Fibroblast of skin of left biceps (primary cell): ENCODE results near the gene PGK1.
"Not testable (repeated sequence)": the region's sequence is repeated elsewhere in the genome, so short reads cannot be mapped to it uniquely, and the experiment has no call there.

Experiments used
- DNase-seq, 2 experiments: peaks; one replicate each; pipeline ENCODE4 v3.0.0-alpha.2; 2013; ENCODE audit warnings: low read depth in 2 of 2

PGK1 gene

DNA sequence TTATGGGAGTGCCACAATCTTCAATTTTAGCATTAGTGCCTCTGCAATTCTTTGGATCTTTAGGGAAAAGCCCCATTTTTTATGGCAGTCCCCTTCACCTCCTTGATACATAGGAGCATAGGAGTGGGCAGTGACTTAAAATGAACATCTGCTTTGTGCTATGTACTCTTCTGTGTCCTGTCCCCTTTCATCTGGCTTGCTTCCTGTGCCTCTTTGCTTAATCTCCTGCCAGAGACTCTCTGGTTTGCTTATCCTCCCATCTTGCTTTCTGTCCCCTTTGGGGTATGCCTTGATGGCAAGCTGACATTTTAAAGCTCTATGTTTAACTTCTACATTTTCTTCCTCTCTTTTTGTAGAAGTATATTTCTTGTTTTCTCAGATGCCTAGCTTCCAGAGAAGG is 12.3 kb downstream of the PGK1 start:
- DNase-seq: no peak

DNA sequence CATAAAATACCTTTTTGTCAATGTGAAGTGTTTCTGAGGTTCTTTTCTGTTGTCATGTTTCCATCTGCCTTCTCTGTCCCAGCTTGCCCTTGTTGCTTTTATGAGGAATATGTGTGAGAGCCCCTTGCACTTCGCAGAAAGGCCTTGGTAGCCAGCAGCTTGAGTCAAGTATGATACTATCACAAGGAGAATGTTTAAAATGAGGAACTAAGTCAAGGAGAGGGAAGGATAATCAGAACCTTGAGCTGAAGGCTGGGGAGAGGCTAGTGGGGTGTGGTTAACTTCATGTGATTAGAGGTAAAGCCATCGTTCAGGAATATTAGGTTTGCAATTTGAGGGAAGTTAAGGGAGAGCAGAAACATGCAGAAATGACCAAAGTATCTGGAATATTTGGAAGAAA is 12.7 kb downstream of the PGK1 start:
- no peak for DNase-seq

DNA sequence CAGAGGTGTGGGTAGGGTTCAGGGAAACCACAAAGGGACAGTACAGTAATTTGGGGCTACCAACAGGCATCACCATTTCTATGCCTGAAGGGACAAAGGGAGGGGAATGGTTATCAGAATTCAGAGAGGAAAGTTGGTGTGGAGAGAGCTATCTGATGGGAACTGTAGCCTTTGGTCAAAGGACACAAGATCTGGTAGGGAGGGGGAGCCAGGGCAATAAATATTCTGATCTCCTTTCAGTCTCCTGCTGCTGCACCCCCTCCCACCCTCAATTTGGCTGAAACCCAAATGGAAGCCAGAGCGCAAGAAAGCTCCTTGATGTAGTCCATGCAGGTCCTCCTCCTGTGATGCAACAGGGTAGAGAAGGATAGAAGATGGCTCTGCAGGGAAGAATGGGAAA is 14.6 kb downstream of the PGK1 start:
- DNase-seq: no peak

DNA sequence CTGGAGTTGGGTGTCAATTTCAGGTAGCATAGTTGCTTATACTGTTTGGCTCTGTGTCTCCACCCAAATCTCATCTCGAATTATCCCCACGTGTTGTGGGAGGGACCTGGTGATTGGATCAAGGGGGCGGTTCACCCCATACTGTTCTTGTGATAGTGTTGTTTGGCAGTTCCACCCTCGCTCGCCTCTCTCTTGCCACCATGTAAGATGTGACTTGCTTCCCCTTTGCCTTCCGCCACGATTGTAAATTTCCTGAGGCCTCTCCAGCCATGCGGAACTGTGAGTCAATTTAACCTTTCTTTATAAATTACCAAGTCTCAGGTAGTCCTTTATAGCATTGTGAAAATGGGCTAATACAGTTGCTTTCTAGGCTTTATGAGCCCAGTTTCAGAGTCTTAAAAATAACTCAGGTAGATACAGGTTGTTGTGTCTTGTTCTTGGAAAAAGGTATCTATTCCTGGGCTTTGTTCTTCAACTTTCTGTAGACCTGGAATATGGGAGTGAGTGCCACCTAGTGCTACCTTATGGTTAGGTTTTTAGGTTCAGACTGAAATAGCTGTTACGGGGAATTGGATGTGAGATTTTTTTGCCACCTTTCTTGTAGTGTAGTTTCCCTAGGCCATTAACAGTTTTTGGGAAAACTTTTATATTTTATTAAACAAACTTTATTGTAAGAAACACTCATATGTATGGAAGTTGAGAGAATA is 15.6 kb downstream of the PGK1 start:
- no peak for DNase-seq

DNA sequence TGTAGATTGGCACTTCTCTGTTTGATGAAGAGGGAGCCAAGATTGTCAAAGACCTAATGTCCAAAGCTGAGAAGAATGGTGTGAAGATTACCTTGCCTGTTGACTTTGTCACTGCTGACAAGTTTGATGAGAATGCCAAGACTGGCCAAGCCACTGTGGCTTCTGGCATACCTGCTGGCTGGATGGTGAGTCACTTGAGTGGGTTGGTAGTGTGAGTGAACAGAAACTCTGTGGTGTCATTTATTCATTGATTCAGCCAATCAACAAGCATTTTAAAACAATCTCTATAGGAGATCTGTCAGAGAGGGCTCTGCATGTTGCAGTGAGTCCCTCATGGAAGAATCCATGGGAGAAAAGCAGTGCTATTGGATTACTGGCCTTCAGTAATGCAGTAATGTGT is 19.1 kb downstream of the PGK1 start:
- no peak for DNase-seq

DNA sequence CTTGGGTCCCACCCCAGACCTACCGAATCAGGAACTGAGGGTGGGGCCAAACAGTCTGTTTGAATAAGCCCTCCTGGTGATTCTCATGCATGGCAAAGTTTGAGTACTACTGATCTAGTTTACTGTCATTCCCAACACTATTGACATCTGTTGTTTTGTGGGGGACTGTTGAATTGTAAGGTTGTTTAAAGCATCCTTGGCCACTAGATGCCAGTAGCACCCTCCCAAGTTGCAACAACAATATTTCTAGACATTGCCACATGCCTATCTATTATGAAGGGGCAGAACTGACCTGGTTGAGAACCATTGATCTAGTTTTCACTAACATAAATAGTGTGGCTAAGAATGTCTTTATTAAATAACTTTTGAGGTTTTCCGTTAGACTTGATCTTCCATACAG is 20.3 kb downstream of the PGK1 start:
- no peak for DNase-seq

DNA sequence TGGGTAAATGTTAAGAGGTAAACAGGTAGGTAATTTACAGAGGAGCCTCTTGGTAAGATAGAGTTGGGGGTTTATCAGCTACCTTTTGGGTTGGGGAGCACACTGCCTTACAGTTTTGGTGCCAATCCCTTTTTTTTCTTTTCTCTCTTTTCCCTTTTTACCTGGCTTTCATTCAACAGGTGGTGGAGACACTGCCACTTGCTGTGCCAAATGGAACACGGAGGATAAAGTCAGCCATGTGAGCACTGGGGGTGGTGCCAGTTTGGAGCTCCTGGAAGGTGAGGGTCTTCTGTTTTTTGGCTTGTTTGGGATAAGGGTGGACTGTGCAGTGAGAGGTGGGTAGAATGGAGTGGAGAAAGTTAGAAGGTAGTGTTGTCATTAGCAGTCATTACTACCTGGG is 21.1 kb downstream of the PGK1 start:
- DNase-seq: no peak

DNA sequence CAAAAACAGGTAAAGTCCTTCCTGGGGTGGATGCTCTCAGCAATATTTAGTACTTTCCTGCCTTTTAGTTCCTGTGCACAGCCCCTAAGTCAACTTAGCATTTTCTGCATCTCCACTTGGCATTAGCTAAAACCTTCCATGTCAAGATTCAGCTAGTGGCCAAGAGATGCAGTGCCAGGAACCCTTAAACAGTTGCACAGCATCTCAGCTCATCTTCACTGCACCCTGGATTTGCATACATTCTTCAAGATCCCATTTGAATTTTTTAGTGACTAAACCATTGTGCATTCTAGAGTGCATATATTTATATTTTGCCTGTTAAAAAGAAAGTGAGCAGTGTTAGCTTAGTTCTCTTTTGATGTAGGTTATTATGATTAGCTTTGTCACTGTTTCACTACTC is 21.7 kb downstream of the PGK1 start:
- DNase-seq: not testable (repeated sequence)

DNA sequence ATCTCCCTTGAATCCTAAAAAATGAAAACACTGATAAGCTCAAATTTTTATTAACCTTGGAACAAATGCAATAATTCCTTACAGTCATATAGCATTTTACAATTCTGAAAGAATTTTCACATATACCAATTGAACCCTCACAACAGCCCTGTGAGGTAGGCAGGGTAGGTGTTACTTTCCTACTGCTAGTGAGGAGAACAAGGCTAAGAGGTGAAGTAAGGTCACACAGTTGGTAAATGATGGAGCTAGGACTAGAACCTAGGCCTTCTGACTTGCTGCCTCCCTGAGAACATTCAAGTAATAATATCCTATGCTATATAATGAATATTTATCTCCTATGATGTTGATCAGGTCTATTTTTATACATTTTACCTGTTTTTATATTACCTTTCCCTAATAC is 25.7 kb downstream of the PGK1 start:
- DNase-seq: no peak

DNA sequence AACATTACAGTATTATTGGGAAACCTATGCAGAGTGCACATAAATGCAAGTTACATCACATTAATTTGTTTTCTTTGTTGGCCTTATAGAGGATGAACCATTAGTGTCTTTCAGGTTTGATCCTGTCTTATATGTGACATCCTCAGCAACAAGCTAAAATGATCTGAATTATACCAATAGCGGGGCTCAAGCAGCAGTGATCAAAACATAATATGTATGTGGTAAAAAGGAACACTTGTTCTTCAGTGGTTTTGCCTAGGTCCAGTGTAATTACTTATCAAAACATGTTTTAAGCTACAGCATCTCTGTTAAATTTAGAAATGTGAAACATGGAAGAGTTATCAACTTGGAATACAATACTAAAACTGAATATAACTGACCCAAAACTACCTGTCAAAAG is 26.3 kb downstream of the PGK1 start:
- DNase-seq: no peak

DNA sequence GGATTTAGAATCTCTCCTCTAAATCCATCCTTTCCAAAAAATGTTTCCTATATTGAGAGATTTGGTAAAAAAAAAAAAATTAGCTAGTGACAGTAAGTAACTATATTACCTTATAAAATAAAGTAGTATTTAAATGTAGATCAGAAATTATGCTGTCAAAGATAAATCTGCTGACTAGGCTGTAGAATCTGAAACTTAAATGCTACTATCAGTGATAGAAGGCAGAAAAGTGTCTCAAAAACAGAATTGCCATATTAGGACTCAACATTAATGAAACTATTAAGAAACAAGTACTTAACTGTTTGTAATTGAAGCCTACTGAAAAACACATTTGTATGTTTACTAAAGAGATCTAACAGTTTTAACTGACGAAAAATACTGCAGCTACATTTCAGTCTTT is 27.1 kb downstream of the PGK1 start:
- DNase-seq: no peak

DNA sequence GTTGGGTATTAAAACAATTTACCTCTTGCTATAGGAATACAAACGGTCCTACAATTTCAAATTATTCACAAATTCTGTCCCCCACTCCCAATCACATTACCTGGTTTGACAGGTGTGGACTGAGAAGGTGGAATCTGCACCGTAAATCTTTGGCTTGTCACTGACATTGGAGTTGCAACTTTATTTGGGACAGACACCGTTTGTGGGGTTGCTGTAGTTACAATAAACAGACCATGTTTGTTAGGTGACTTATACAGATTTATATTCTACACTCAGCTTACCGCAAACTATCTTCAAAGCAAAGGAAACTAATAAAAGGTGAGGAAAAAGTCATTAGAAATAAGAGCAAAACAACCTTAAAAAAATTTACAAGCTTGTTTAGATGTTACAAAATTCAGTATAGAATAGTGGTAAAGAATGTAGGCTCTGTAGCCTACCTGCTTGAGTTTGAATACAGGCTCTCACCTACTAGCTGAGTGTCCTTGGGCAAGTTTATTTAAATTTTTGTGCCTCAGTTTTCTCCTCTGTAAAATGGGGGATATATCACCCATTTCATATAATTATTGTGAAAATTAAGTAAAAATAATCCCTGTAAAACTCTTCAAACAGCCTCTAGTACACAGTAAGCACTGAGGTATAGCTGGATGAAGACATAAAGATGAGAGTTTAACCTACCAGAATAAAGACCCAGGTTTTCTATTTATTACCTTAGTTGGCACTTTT is 29.4 kb downstream of the PGK1 start:
- DNase-seq: no peak

DNA sequence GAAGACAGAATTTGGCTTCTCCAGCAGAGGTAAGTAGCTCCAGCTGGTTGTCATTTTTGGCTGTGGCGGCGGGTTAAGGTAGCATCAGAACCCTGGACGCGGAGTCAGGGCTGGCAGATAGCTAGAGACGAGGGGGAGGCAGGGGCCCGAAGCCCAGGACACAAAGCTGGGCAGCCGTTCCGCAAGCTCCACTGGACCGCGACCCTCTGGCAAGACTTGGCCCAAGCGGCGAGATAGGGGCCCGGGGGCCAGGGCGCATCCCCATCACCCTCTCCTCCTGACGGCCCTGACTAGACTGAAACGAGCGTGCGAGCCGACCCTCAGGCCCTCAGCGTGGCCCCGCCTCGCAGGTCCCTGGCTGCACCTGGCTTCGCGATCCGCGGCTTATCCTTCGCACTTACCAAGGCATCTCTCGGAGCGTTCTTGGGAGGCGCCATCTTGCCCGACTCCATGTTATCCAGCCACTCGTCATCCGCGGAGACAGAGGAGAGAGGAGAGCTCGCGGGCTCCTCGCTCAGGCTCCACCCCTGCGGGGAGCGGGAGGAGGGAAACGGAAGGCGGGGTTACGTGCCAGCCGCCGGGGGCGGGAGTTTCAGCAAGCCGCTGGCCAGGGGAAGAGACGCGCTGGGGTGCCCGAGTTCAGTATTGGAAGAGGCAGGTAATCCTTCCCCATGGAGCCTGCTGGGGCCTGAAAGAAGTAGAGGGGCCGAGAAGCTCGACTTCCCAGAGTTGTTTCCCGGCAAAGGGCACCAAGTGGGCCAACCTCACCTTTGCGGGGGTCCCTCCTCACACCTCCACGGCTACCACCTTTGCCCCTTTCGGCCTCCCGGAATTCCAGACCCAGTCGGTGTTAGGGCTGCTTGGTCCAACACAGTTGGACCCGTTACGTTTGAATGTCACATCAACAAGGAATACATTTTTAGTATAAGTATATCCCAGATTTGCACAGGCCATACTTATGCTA is 35.4 kb downstream of the PGK1 start, which contains the start of gene TAF9B:
TAF9B (minus strand) TSS at position 491 of the 964 bp plus-strand sequence; CDS start at position 452, 39 bp downstream.
- DNase-seq: peak; percentile 43 to 48

DNA sequence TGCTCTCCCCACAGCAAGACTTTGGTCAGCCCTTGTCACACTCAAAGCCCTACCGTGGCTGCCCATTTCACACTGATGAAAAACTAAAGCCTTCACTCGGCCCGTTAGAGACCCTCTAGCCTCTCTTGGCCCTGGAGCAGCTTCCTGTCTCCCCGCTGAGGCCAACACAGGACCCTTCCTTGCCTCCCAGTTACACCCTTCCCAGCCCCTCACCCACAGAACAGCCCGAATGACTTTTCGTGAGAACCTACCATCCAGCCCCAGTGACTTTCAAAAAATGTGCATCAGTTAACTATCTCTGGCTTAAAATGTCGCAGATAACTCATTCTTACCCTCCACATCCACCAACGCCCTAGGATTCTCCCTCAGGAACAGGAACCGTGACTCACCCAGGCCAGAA is 36.2 kb downstream of the PGK1 start:
- DNase-seq: no peak

DNA sequence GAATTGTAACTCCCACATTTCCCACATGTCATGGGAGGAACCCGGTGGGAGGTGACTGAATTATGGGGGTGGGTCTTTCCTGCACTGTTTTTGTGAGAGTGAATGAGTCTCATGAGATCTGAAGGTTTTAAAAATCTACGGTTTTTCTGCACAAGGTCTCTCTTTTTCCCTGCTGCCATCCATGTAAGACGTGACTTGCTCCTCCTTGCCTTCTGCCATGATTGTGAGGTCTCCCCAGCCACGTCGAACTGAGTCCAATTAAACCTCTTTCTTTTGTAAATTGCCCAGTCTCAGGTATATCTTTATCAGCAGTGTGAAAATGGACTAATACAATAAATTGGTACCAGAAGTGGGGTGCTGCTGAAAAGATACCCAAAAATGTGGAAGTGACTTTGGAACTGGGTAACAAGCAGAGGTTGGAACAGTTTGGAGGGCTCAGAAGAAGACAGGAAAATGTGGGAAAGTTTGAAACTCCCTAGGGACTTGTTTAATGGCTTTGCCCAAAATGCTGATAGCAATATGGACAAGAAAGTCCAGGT is 43.0 kb downstream of the PGK1 start:
- not testable (repeated sequence) for DNase-seq

DNA sequence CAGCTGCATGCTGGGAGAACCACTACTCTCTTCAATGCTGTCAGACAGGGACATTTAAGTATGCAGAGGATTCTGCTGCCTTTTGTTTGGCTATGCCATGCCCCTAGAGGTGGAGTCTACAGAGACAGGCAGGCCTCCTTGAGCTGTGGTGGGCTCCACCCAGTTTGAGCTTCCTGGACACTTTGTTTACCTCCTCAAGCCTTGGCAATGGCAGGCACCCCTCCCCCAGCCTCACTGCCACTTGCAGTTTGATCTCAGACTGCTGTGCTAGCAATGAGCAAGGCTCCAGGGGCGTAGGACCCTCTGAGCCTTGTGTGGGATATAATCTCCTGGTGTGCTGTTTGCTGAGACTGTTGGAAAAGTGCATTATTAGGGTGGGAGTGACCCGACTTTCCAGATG is 53.3 kb downstream of the PGK1 start:
- DNase-seq: not testable (repeated sequence)

DNA sequence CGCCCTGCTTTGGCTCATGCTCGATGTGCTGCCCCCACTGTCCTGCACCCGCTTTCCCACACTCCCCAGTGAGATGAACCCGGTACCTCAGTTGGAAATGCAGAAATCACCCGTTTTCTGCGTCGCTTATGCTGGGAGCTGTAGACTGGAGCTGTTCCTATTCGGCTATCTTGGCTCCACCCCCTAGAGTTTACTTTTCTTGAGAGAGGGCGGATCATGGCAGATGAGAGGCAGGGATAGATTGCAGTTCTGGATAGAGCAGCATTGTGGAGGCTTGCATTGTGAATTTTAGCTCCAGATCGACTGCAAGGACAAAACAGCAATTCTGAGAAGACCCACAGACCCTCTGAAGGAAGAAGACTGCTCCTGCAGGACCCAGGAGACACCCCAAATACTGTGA is 53.8 kb downstream of the PGK1 start:
- not testable (repeated sequence) for DNase-seq

DNA sequence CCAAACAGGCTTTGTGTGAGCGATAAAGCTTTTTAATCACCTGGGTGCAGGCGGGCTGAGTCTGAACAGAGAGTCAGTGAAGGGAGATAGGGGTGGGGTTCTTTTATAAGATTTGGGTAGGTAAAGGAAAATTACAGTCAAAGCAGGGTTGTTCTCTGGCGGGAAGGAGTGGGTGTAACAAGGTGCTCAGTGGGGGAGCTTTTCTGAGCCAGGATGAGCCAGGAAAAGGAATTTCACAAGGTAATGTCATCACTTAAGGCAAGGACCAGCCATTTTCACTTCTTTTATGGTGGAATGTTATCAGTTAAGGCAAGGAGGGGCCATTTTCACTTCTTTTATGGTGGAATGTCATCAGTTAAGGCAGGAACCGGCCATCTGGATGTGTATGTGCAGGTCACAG is 56.7 kb downstream of the PGK1 start:
- not testable (repeated sequence) for DNase-seq

DNA sequence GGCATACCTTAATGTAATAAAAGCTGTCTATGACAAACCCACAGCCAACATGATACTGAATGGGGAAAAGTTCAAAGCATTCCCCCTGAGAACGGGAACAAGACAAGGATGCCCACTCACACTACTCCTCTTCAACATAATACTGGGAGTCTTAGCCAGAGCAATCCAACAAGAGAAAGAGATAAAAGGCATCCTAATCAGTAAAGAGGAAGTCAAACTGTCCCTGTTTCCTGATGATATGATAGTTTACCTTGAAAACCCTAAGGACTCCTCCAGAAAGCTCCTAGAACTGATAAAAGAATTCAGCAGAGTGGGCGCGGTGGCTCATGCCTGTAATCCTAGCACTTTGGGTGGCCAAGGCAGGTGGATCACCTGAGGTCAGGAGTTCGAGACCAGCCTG is 59.1 kb downstream of the PGK1 start:
- not testable (repeated sequence) for DNase-seq

DNA sequence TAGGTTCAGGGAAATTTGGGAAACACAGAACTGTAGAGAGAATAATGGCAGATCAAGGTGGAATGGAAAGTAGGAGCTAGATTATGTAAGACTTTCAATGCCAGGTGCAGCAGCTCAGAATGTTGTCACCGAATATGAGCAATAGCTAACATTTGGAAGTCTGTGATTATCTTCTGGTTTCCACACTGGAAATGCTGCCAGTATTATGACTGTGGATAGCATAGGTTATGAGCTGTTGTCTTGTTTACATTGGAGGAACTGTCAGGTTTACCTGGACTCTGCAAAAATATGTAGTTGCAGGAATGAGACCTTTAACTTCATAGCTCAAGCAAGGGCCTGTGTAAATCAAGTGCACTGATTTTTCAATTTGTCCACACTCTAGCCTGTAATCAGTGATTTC is 61.4 kb downstream of the PGK1 start:
- DNase-seq: no peak

DNA sequence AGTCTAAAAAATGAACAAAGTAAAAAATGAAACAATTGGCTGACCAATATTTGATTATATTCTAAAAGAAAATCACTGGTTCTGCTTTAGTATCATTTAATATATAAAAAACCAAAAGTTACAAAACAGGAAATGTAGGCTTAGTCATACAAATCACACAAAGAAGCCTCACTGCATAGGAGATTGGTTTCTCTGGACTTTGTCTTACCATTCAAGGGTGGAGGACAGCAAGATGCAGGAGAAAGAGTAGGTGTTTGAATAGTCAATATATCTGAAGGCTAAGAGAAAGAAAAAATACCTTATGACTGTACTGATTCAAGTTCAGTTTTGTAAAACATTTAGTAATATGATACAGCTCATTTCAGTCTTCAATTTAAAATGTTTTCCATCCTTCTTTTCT is 64.0 kb downstream of the PGK1 start:
- no peak for DNase-seq
